ENCODE measurements around the gene STEAP4.
"Not testable (repeated sequence)": the region's sequence is repeated elsewhere in the genome, so short reads cannot be mapped to it uniquely, and the experiment has no call there.

STEAP4 gene

DNA sequence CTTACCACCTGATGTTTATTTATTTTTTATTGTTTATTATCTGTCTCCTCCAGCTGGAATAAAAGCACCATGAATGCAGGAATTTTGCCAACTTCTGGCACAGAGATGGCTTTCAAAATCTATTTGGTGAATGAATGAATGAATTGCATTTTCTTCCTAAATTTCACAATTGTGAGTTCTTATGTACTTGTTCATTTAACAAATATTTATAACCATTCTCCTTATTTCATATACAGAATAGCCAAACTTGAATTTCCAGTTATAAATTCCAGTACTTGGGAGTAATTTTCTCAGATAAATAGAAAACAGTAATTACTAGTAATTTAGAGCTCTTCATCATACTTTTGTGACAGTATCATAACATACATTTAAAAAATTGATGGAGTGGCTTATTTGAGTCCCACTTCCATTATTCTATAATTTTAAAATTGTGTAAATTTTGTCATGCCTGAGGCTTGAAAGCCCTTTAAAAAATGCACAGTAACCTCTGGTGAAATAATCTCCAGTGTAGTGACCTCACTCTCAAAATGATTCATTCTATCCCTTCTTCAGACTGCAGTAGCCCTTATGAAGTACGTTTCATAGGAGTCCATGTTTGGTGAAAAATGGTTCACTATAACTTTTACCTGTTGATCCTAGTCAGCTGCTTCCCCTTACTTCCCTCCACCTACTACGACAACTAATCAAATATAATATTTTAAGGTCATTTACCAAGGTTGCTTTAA, 46.9 kb downstream of the STEAP4 start:
- in situ Hi-C loops (cut with HindIII; ENCODE audit: low sequenced_read_pairs) = loop anchor here (5.0 kb wide), 1 partner anchor 52 kb away; no protein-coding TSS in a partner anchor
- H3K4me3 ChIP-seq (ENCODE audit: low read depth, low read length) = no peak overlapping the region
- TF ChIP-seq, protein P1, sequence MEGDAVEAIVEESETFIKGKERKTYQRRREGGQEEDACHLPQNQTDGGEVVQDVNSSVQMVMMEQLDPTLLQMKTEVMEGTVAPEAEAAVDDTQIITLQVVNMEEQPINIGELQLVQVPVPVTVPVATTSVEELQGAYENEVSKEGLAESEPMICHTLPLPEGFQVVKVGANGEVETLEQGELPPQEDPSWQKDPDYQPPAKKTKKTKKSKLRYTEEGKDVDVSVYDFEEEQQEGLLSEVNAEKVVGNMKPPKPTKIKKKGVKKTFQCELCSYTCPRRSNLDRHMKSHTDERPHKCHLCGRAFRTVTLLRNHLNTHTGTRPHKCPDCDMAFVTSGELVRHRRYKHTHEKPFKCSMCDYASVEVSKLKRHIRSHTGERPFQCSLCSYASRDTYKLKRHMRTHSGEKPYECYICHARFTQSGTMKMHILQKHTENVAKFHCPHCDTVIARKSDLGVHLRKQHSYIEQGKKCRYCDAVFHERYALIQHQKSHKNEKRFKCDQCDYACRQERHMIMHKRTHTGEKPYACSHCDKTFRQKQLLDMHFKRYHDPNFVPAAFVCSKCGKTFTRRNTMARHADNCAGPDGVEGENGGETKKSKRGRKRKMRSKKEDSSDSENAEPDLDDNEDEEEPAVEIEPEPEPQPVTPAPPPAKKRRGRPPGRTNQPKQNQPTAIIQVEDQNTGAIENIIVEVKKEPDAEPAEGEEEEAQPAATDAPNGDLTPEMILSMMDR (IDR thresholded peaks at IDR 0.05; ENCODE audit: low read depth, low read length, missing control alignments) = no peak
- no peak for DNase-seq (ENCODE audit: low read depth)

DNA sequence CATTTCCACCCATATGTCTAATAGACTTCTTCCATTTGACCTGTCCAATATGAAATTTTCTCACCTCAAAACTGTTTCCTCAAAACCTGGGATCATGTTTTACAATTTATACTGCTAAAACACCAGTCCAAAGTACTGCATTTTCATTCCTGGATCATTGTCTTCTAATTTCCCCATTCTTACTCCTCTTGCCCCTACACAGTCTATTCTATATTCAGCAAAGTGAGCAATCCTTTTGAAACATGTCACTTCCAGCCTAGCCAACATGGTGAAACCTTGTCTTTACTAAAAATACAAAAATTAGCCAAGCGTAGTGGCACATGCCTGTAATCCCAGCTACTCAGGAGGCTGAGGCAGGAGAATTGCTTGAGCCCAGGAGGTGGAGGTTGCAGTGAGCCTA, 48.4 kb downstream of the STEAP4 start:
- in situ Hi-C loops (cut with HindIII; ENCODE audit: low sequenced_read_pairs) = loop anchor here (5.0 kb wide), 1 partner anchor 54 kb away; no protein-coding TSS in a partner anchor
- not testable (repeated sequence) for DNase-seq (ENCODE audit: low read depth)

DNA sequence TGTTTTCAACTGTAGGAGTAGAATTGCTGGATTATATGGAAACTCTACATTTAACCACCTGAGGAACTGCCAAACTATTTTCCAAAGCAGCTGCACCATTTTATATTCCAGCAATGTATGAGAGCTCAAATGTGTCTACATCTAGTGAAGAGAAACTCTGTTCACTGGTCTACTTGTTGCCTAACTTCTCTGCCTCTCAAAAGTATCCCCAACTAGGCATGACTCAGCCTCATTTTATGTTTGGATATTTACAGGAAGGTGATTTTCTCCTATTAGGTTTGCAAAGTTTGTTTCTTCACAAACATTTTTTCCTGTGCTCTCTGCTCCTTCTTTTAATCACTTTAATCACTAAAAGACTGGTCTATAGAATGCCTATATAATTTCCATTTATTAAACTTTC, 49.8 kb downstream of the STEAP4 start:
- TF ChIP-seq, protein P1 (IDR thresholded peaks at IDR 0.05; ENCODE audit: low read depth, low read length, missing control alignments) = no peak
- H3K4me3 ChIP-seq (ENCODE audit: low read depth, low read length) = no peak overlapping the region
- in situ Hi-C loops (cut with HindIII; ENCODE audit: low sequenced_read_pairs) = loop anchor here (5.0 kb wide), 1 partner anchor 55 kb away; no protein-coding TSS in a partner anchor
- no peak for DNase-seq (ENCODE audit: low read depth)

More for the DNA sequence above, 48.4 kb downstream of the STEAP4 start:
- H3K4me3 ChIP-seq (ENCODE audit: low read depth, low read length) = not testable (repeated sequence)

DNA sequence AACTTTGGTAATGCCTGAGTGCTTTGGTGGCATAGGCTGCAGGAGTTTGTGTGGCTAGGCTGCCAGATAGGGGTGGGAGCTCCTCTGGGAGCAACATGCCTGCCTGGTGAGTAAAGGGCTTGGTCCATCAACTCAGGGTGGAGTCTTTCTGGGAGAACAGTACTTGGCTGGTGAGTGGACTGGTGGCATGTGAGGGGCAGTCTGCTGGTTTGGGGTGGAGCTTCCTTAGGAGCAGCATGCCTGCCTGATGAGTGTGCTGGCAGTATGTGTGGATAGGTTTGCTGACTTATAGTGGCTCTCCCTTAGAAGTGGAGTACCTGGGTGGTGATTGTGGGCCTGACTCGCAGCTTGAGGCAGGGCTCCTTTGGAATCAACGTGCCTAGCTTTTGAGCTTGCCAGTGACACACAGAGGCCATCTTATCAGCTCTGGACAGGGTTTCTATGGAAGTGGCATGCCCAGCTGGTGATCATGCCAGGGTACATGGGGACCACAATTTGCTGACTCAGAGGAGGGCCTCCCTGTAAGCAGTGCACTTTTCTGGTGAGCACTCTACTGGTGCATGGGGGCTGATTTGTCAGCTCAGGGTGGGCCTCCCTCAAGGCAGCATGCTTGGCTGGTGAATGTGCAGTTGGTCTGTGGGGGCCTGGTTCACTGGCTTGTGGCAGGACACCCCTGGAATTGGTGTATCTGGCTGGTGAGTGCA, 51.8 kb downstream of the STEAP4 start:
- TF ChIP-seq, protein P1 (IDR thresholded peaks at IDR 0.05; ENCODE audit: low read depth, low read length, missing control alignments) = no peak
- in situ Hi-C loops (cut with HindIII; ENCODE audit: low sequenced_read_pairs) = loop anchor here (5.0 kb wide), 1 partner anchor 57 kb away; no protein-coding TSS in a partner anchor
- H3K4me3 ChIP-seq (ENCODE audit: low read depth, low read length) = no peak overlapping the region
- DNase-seq (ENCODE audit: low read depth) = no peak

DNA sequence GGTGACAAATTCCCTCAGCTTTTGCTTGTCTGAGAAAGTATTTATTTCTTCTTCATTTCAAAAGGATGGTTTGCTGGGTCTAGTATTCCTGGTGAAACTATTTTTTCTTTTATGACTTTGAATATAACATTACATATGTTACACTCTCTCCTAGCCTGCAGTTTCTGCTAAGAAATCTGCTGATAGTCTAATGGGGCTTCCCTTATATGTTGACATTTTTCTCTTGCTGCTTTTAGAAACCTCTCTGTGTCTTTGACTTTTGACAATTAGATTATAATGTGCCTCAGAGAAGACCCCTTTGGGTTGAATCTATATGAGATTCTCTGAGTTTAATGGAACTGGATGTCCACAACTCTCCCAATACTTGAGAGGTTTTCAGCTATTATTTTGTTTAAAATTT, 53.1 kb downstream of the STEAP4 start:
- H3K4me3 ChIP-seq (ENCODE audit: low read depth, low read length) = no peak overlapping the region
- in situ Hi-C loops (cut with HindIII; ENCODE audit: low sequenced_read_pairs) = no loop called here
- DNase-seq (ENCODE audit: low read depth) = no peak
- TF ChIP-seq, protein P1 (IDR thresholded peaks at IDR 0.05; ENCODE audit: low read depth, low read length, missing control alignments) = no peak

DNA sequence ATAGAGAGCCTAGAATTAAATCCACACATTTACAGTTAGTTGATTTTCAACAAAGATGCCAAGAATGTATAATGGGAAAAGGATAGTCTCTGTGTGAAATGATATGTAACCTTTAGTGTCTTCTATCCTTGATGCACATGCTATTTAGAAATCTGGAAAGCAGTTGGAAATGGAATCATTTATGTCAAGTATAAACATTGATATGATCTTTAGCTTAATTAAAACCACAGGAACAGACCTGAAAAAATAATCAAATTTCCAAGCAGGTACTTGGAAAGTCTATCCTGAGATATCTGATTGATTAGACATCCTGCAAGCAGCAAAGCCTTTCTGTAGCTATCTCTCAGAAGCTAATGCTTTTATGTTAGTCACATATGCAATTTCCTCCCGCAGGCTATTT, 62.4 kb downstream of the STEAP4 start:
- in situ Hi-C loops (cut with HindIII; ENCODE audit: low sequenced_read_pairs) = no loop called here
- DNase-seq (ENCODE audit: low read depth) = no peak
- TF ChIP-seq, protein P1 (IDR thresholded peaks at IDR 0.05; ENCODE audit: low read depth, low read length, missing control alignments) = no peak

More for the DNA sequence above, 62.4 kb downstream of the STEAP4 start:
- no peak overlapping the region for H3K4me3 ChIP-seq (ENCODE audit: low read depth, low read length)
